Measurements from ENCODE around the gene LRRC52.

DNA sequence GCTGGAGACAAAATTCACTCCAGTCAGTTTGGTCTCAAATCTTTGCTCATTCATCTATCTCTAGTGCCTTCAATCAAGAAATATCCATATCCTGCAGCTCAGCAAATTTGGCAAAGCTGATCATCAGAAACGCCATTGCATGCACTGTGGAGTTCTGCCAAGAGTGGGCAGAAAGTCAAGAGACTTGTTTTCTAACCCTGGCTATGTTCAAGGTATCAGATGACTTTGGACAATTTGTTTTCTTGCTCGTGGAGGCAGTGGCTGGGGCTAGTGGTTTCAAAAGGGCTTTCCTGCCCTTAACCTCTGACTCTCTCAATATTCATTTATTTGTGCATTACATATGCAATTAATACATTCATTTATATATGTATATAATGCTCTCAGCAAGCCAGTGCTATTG is 12.8 kb upstream of the LRRC52 start:
- no peak for TF ChIP-seq POLR2A (IDR thresholded peaks at IDR 0.05)
- TF ChIP-seq, protein P1, sequence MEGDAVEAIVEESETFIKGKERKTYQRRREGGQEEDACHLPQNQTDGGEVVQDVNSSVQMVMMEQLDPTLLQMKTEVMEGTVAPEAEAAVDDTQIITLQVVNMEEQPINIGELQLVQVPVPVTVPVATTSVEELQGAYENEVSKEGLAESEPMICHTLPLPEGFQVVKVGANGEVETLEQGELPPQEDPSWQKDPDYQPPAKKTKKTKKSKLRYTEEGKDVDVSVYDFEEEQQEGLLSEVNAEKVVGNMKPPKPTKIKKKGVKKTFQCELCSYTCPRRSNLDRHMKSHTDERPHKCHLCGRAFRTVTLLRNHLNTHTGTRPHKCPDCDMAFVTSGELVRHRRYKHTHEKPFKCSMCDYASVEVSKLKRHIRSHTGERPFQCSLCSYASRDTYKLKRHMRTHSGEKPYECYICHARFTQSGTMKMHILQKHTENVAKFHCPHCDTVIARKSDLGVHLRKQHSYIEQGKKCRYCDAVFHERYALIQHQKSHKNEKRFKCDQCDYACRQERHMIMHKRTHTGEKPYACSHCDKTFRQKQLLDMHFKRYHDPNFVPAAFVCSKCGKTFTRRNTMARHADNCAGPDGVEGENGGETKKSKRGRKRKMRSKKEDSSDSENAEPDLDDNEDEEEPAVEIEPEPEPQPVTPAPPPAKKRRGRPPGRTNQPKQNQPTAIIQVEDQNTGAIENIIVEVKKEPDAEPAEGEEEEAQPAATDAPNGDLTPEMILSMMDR (IDR thresholded peaks at IDR 0.05), result no peak

Data from testis (tissue), 2 donors.